K562 (cell line): ENCODE measurements around the gene SH2D1A. TPM values are rescaled to one million over a fixed set of nuclear protein-coding genes. Genes with fewer than 3 reads are reported as not detected.

Experiments
- ATAC-seq: fragments of 200-7000 bp; cut with Tn5 transposase; 3 replicates; pipeline ENCODE4 v1.9.1; 2020; ENCODE audit warnings: moderate library complexity
- BruUV-seq: library from RNA; stranded (reverse); fragments of 400-500 nt; replicated peaks from 2 replicates; lab custom pipeline; 2021; lab: Mats Ljungman, UMichigan
- CTCF ChIA-PET: fragments of 300-600 bp; formaldehyde crosslinking; extraction: SDS; loops from one replicate; lab custom pipeline; 2021; ENCODE audit warnings: low intra/inter-chr PET ratio; lab: Yijun Ruan, JAX
- POLR2A ChIA-PET: fragments of 300-600, 350-650 bp; sonication (Branson Sonifier 250); formaldehyde crosslinking; extraction: SDS; loops from one replicate; lab custom pipeline; 2021; ENCODE audit warnings: antibody characterized with exemption, inconsistent platforms; lab: Yijun Ruan, JAX
- DNase-seq, 4 experiments: peaks; one replicate each; pipeline versions ENCODE4 v3.0.0 to v3.0.0-alpha.2; 2011 to 2018; ENCODE audit warnings: low spot score in 3 of 4, mixed read lengths in 3 of 4; ENCODE audit errors: extremely low read depth in 1 of 4
- FAIRE-seq: peaks from 2 replicates; lab custom pipeline; 2011; peaks lifted over from hg19 to GRCh38; lab: Jason Lieb, UNC
- H2AFZ ChIP-seq: 2 replicates; pipeline ENCODE4 v1.6.0; 2011; ENCODE audit warnings: low read depth, low read length, control low read depth, inconsistent platforms
- H3K27ac ChIP-seq: fragments of 200-600 bp; 3 replicates; pipeline ENCODE4 v1.8.0; 2011; ENCODE audit warnings: low read depth, mild to moderate bottlenecking, control low read depth, inconsistent platforms, low read length, moderate library complexity, mixed read lengths; ENCODE audit errors: extremely low read depth
- H3K27me3 ChIP-seq, 2 experiments: fragments of 300-600 bp in 1 of 2; 2 replicates in 1 of 2; 3 replicates in 1 of 2; pipeline versions ENCODE4 v1.6.0 to v1.8.0; 2011; ENCODE audit warnings: inconsistent platforms in 2 of 2, low read length in 2 of 2, mild to moderate bottlenecking in 1 of 2, mixed read lengths in 1 of 2, moderate library complexity in 1 of 2; ENCODE audit not compliant: control insufficient read depth in 2 of 2, insufficient read depth in 2 of 2
- H3K36me3 ChIP-seq: fragments of 300-600 bp; 3 replicates; pipeline ENCODE4 v1.8.0; 2011; ENCODE audit warnings: mild to moderate bottlenecking, low read length, inconsistent platforms; ENCODE audit not compliant: control insufficient read depth, insufficient read depth
- H3K4me1 ChIP-seq, 2 experiments: fragments of 200-600 bp in 1 of 2; replicated peaks in 1 of 2; 2 replicates in 1 of 2; 3 replicates in 1 of 2; pipeline versions ENCODE4 v1.5.1 to v1.8.0; 2011; ENCODE audit warnings: inconsistent platforms in 2 of 2, low read length in 2 of 2, mild to moderate bottlenecking in 1 of 2, mixed read lengths in 1 of 2, moderate library complexity in 1 of 2; ENCODE audit not compliant: control insufficient read depth in 2 of 2, insufficient read depth in 2 of 2
- H3K4me2 ChIP-seq: 2 replicates; pipeline ENCODE4 v1.6.1; 2011; ENCODE audit warnings: low read length, control low read depth, inconsistent platforms, mixed read lengths; ENCODE audit not compliant: insufficient read depth
- H3K4me3 ChIP-seq: fragments of 200-600 bp; sonication (generic), shearing (Covaris generic); 2 replicates; pipeline ENCODE4 v1.5.1; 2016; ENCODE audit warnings: control low read depth, inconsistent platforms
- H3K79me2 ChIP-seq: fragments of 200-600 bp; 3 replicates; pipeline ENCODE4 v1.8.0; 2011; ENCODE audit warnings: low read length, inconsistent platforms; ENCODE audit not compliant: control insufficient read depth, insufficient read depth
- H3K9ac ChIP-seq, 2 experiments: 2 replicates each; pipeline versions ENCODE4 v1.6.0 to v1.6.1; 2011; ENCODE audit warnings: low read depth in 2 of 2, low read length in 2 of 2, control low read depth in 1 of 2, inconsistent platforms in 1 of 2, mild to moderate bottlenecking in 1 of 2, mixed read lengths in 1 of 2; ENCODE audit not compliant: insufficient read depth in 1 of 2
- H3K9me1 ChIP-seq: one replicate; pipeline ENCODE4 v1.6.0; 2011; ENCODE audit warnings: inconsistent platforms, mild to moderate bottlenecking, low read length, moderate library complexity; ENCODE audit not compliant: control insufficient read depth, insufficient read depth
- H3K9me3 ChIP-seq: replicated peaks from 2 replicates; pipeline ENCODE4 v1.5.1; 2011; ENCODE audit warnings: low read depth, low read length, inconsistent platforms; ENCODE audit not compliant: control insufficient read depth, insufficient read depth
- H4K20me1 ChIP-seq: replicated peaks from 2 replicates; pipeline ENCODE4 v1.6.1; 2011; ENCODE audit warnings: low read length, inconsistent platforms, mixed read lengths; ENCODE audit not compliant: control insufficient read depth, insufficient read depth
- CBFA2T2 ChIP-seq: fragments of 450-650 bp; conservative IDR thresholded peaks from 2 replicates; pipeline ENCODE4 v1.6.1; 2017; ENCODE audit warnings: mild to moderate bottlenecking
- NELFE ChIP-seq: IDR thresholded peaks from 2 replicates; pipeline ENCODE4 v1.6.1; 2011; ENCODE audit warnings: mild to moderate bottlenecking; ENCODE audit not compliant: insufficient read depth, insufficient read length
- NR2C1 ChIP-seq, 2 experiments: fragments of 450-650 bp; IDR thresholded peaks; 2 replicates each; pipeline ENCODE4 v1.6.1; 2017; ENCODE audit warnings: mild to moderate bottlenecking in 2 of 2, antibody characterized with exemption in 1 of 2, inconsistent platforms in 1 of 2, missing compliant biosample characterization in 1 of 2, missing genetic modification characterization in 1 of 2
- SP1 ChIP-seq: sonication (generic); formaldehyde crosslinking; IDR thresholded peaks from 2 replicates; pipeline ENCODE4 v1.8.1; 2022; ENCODE audit warnings: mild to moderate bottlenecking, missing genetic modification reagents
- SRSF9 ChIP-seq: fragments of 200-400 bp; formaldehyde crosslinking; IDR thresholded peaks from 2 replicates; pipeline ENCODE4 v1.6.1; 2017; ENCODE audit warnings: low read depth, low read length, borderline replicate concordance
- SUPT5H ChIP-seq: fragments of 450-650 bp; IDR thresholded peaks from 2 replicates; pipeline ENCODE4 v1.6.1; 2016
- TCF7 ChIP-seq: sonication (generic); IDR thresholded peaks from 2 replicates; pipeline ENCODE4 v1.6.1; 2016; ENCODE audit warnings: antibody characterized with exemption, borderline replicate concordance
- WGBS: fragments of 100-300 bp; shearing (Covaris generic); methylation state at CpG from one replicate; pipeline ENCODE4 v1.1.6; 2016; ENCODE audit warnings: low coverage, mixed read lengths; ENCODE audit not compliant: insufficient coverage; ENCODE audit errors: missing lambda C conversion rate; 5-methylcytosine and 5-hydroxymethylcytosine counted together
- in situ Hi-C: fragments of 300-500 bp; cut with MboI; formaldehyde crosslinking; loops from 4 replicates; pipeline ENCODE4 v1.15.0; 2018; ENCODE audit warnings: inconsistent platforms, mixed read lengths
- intact Hi-C: fragments of 100-400 bp; cut with micrococcal nuclease; formaldehyde crosslinking; loops from 2 replicates; pipeline ENCODE4 v1.14.2; 2022
- polyA plus RNA-seq, 8 experiments: library from polyadenylated mRNA; depleted of rRNA in 4 of 8; stranded (reverse) in 5 of 8; unstranded in 3 of 8; fragments of >200 nt; fragmentation: Nextera tagmentation in 2 of 8; fragmentation: Illumina TruSeq in 1 of 8; extraction: Ambion mirVana in 2 of 8; extraction: Trizol in 1 of 8; gene quantifications; 2 replicates each; pipeline versions ENCODE4 v1.2.1 to v1.2.3, GENCODE V29; 2011 to 2014; ENCODE audit warnings: inconsistent platforms in 1 of 8, missing spikeins in 1 of 8
- total RNA-seq, 7 experiments: library from RNA; depleted of rRNA in 6 of 7; stranded (reverse); fragments of >200 nt in 6 of 7; fragmentation: Illumina TruSeq in 2 of 7; extraction: Trizol in 2 of 7; gene quantifications; 2 replicates each; pipeline versions ENCODE4 v1.2.1 to v1.2.3, GENCODE V29; 2011 to 2021; ENCODE audit warnings: low replicate concordance in 1 of 7
- TF ChIP-seq, protein P1 (sequence below): fragments of 250-450 bp; sonication (Bioruptor Pico); IDR thresholded peaks from 2 replicates; pipeline ENCODE4 v1.8.0; 2022; ENCODE audit warnings: inconsistent platforms
- TF ChIP-seq, protein P2 (sequence below): sonication (generic); formaldehyde crosslinking; IDR thresholded peaks from 2 replicates; pipeline ENCODE4 v1.8.0; 2022; ENCODE audit warnings: missing genetic modification reagents, mild to moderate bottlenecking, borderline replicate concordance
- TF ChIP-seq, protein P3 (sequence below): fragments of 250-450 bp; sonication (Bioruptor Pico); IDR thresholded peaks from 2 replicates; pipeline ENCODE4 v1.8.0; 2021; ENCODE audit warnings: moderate library complexity, mild to moderate bottlenecking, inconsistent platforms
- TF ChIP-seq, protein P4 (sequence below): IDR thresholded peaks from 2 replicates; pipeline ENCODE4 v1.6.1; 2016; ENCODE audit warnings: missing genetic modification characterization, missing compliant biosample characterization

SH2D1A gene
- total and polyA plus RNA-seq, 9 of the 15 experiments (the other 6 are each of a cell fraction or from before 2014, with no cell fraction given) = 0.07 to 0.52 (median 0.19) TPM

DNA sequence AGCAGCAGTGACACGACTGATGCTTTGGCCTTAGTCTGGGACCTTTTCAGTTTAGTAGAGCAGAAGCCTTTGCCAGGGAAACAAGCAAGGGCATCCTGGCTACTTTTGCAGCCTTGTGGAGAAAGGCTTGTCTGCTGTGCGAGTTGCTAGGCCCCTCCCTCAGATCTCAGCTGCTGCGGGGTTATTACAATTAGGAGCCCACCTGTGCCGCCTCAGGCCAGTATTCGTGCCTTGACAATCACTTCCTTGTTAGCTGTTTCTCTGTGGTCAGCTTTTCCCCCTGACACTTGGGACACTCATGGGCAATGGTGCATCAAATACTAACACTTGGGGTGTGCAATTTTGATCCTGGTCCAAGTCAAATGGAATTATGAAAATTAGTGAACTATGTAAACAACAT is 67.9 kb downstream of the SH2D1A start:
- in situ Hi-C loops = loop anchor here (25.0 kb wide), 1 partner anchor 723 kb away; no protein-coding TSS in a partner anchor
- 36% methylated on average over 4 of the region's 5 CpGs for WGBS

More for the DNA sequence above, 67.9 kb downstream of the SH2D1A start:
- H4K20me1 ChIP-seq = no peaks in the 10 kb centered on the region
- no TSS peak for BruUV-seq
- intact Hi-C loops = no loop called here
- TF ChIP-seq, protein P1, sequence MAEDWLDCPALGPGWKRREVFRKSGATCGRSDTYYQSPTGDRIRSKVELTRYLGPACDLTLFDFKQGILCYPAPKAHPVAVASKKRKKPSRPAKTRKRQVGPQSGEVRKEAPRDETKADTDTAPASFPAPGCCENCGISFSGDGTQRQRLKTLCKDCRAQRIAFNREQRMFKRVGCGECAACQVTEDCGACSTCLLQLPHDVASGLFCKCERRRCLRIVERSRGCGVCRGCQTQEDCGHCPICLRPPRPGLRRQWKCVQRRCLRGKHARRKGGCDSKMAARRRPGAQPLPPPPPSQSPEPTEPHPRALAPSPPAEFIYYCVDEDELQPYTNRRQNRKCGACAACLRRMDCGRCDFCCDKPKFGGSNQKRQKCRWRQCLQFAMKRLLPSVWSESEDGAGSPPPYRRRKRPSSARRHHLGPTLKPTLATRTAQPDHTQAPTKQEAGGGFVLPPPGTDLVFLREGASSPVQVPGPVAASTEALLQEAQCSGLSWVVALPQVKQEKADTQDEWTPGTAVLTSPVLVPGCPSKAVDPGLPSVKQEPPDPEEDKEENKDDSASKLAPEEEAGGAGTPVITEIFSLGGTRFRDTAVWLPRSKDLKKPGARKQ (CRISPR knock-in tag) = no peak
- TF ChIP-seq SRSF9 = no peak
- no peak for TF ChIP-seq TCF7
- TF ChIP-seq, protein P2, sequence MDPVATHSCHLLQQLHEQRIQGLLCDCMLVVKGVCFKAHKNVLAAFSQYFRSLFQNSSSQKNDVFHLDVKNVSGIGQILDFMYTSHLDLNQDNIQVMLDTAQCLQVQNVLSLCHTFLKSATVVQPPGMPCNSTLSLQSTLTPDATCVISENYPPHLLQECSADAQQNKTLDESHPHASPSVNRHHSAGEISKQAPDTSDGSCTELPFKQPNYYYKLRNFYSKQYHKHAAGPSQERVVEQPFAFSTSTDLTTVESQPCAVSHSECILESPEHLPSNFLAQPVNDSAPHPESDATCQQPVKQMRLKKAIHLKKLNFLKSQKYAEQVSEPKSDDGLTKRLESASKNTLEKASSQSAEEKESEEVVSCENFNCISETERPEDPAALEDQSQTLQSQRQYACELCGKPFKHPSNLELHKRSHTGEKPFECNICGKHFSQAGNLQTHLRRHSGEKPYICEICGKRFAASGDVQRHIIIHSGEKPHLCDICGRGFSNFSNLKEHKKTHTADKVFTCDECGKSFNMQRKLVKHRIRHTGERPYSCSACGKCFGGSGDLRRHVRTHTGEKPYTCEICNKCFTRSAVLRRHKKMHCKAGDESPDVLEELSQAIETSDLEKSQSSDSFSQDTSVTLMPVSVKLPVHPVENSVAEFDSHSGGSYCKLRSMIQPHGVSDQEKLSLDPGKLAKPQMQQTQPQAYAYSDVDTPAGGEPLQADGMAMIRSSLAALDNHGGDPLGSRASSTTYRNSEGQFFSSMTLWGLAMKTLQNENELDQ (CRISPR knock-in tag) = no peak
- TF ChIP-seq, protein P3, sequence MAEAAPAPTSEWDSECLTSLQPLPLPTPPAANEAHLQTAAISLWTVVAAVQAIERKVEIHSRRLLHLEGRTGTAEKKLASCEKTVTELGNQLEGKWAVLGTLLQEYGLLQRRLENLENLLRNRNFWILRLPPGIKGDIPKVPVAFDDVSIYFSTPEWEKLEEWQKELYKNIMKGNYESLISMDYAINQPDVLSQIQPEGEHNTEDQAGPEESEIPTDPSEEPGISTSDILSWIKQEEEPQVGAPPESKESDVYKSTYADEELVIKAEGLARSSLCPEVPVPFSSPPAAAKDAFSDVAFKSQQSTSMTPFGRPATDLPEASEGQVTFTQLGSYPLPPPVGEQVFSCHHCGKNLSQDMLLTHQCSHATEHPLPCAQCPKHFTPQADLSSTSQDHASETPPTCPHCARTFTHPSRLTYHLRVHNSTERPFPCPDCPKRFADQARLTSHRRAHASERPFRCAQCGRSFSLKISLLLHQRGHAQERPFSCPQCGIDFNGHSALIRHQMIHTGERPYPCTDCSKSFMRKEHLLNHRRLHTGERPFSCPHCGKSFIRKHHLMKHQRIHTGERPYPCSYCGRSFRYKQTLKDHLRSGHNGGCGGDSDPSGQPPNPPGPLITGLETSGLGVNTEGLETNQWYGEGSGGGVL (CRISPR knock-in tag) = no peak
- no peak for TF ChIP-seq SP1
- no peak for TF ChIP-seq NELFE
- TF ChIP-seq, protein P4, sequence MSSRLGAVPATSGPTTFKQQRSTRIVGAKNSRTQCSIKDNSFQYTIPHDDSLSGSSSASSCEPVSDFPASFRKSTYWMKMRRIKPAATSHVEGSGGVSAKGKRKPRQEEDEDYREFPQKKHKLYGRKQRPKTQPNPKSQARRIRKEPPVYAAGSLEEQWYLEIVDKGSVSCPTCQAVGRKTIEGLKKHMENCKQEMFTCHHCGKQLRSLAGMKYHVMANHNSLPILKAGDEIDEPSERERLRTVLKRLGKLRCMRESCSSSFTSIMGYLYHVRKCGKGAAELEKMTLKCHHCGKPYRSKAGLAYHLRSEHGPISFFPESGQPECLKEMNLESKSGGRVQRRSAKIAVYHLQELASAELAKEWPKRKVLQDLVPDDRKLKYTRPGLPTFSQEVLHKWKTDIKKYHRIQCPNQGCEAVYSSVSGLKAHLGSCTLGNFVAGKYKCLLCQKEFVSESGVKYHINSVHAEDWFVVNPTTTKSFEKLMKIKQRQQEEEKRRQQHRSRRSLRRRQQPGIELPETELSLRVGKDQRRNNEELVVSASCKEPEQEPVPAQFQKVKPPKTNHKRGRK (tag) = no peak
- no peak for TF ChIP-seq NR2C1 (IDR thresholded peaks at IDR 0.05)
- TF ChIP-seq NR2C1 (tag; IDR thresholded peaks at IDR 0.05) = no peak
- TF ChIP-seq SUPT5H = no peak
- no peak for TF ChIP-seq CBFA2T2
- H2AFZ ChIP-seq = no peak overlapping the region
- no peaks in the 10 kb centered on the region for H3K9me1 ChIP-seq
- ChIA-PET POLR2A (no interaction called here), CTCF (no interaction called here)
- FAIRE-seq = no peak
- ATAC-seq = no peak
- H3K4me2 ChIP-seq = no peak overlapping the region
- H3K79me2 ChIP-seq = no peaks in the 10 kb centered on the region
- H3K4me3 ChIP-seq = no peak overlapping the region
- no peaks in the 10 kb centered on the region for H3K36me3 ChIP-seq
- no peak overlapping the region for H3K27ac ChIP-seq
- no peak for DNase-seq
- no peaks in the 10 kb centered on the region for H3K27me3 ChIP-seq
- no peaks in the 10 kb centered on the region; a peak in 2 of 5 replicates for H3K4me1 ChIP-seq
- H3K9me3 ChIP-seq = no peaks in the 10 kb centered on the region
- H3K9ac ChIP-seq = no peak overlapping the region
